Heart right ventricle (tissue), 16 donors: ENCODE results near the gene TMEM87B. TPM values are rescaled to one million over a fixed set of nuclear protein-coding genes. Genes with fewer than 3 reads are reported as not detected.

ENCODE experiments used
- ATAC-seq, 8 donors: fragments of 200-7000 bp; cut with Tn5 transposase; one replicate each; pipeline ENCODE4 v1.9.1; 2020; ENCODE audit warnings: mild to moderate bottlenecking in 8 of 8, moderate library complexity in 8 of 8, moderate number of reproducible peaks in 1 of 8
- DNase-seq, 2 donors: peaks; one replicate each; pipeline ENCODE4 v3.0.0-alpha.2; 2020
- H3K27ac ChIP-seq, 10 donors: fragments of 200-600 bp; sonication (generic) in 2 of 10; one replicate each; pipeline versions ENCODE4 v1.5.0 to v1.8.0; 2020 to 2022; ENCODE audit warnings: mild to moderate bottlenecking in 3 of 10
- H3K27me3 ChIP-seq, 7 donors: fragments of 200-600 bp; one replicate each; pipeline ENCODE4 v1.8.0; 2021 to 2022; ENCODE audit warnings: mild to moderate bottlenecking in 2 of 7
- H3K36me3 ChIP-seq, 9 donors: fragments of 200-600 bp; sonication (generic) in 1 of 9; one replicate each; pipeline versions ENCODE4 v1.5.0 to v1.8.0; 2020 to 2022; ENCODE audit warnings: mild to moderate bottlenecking in 2 of 9
- H3K4me1 ChIP-seq, 9 donors: fragments of 200-600 bp; sonication (generic) in 1 of 9; one replicate each; pipeline versions ENCODE4 v1.5.0 to v1.8.0; 2020 to 2022; ENCODE audit warnings: mild to moderate bottlenecking in 4 of 9
- H3K4me3 ChIP-seq, 10 donors: fragments of 200-600 bp; sonication (generic) in 2 of 10; one replicate each; pipeline versions ENCODE4 v1.5.0 to v1.8.0; 2020 to 2022; ENCODE audit warnings: mild to moderate bottlenecking in 7 of 10, moderate library complexity in 2 of 10
- H3K9me3 ChIP-seq, 11 donors: fragments of 200-600 bp in 10 of 11; sonication (generic) in 2 of 11; one replicate each; pipeline versions ENCODE4 v1.5.0 to v1.8.0; 2013 to 2022; ENCODE audit warnings: mild to moderate bottlenecking in 2 of 11, control low read depth in 1 of 11, moderate library complexity in 1 of 11
- CTCF ChIP-seq, 9 donors: fragments of 200-600 bp; sonication (generic) in 2 of 9; IDR thresholded peaks; one replicate each; pipeline versions ENCODE4 v1.5.0 to v1.8.0; 2021 to 2022; ENCODE audit warnings: antibody characterized with exemption in 9 of 9, mild to moderate bottlenecking in 5 of 9, moderate library complexity in 1 of 9
- WGBS, 2 donors: extraction: QIAGEN DNeasy Blood & Tissue Kit; methylation state at CpG; one replicate each; pipeline ENCODE4 v1.1.7; 2013; ENCODE audit warnings: inconsistent platforms in 1 of 2; 5-methylcytosine and 5-hydroxymethylcytosine counted together
- intact Hi-C, 10 donors: fragments of 100-400 bp; cut with DNase I; formaldehyde crosslinking; loops; one replicate each; pipeline versions ENCODE4 v1.11.1 to v1.14.2; 2022
- polyA plus RNA-seq, 2 donors: library from polyadenylated mRNA; stranded (reverse); fragments of 200-250 nt; gene quantifications; one replicate each; pipeline ENCODE4 v1.2.3, GENCODE V29; 2013
- total RNA-seq, 10 donors: library from RNA; stranded (reverse); fragmentation: NEBNext Ultra II Directional in 3 of 10; extraction: Animal tissue kit (Norgen Biotek cat#: 25700) in 3 of 10; gene quantifications; one replicate each; pipeline versions ENCODE4 v1.2.1 to v1.2.4, GENCODE V29; 2021 to 2023
- donor health status: Arrhythmogenic right ventricular cardiomyopathy.
- donor health status: ischemic (EF 13 %, LVEDD 7.1; RV severe dilation, severe dysfunction).
- donor health status: healthy with polysubstance abuse.
- donor health status: DM: no; HTN: yes; CAD: no.
- donor health status: DM: no; HTN: no; CAD: no.
- donor health status: ischemic (EF 25% LVEDD 6.9; RV normal size, moderate dysfunction).
- donor health status: ischemic (EF 25% LVEDD 5.7; RV mildly dilated, moderate dysfunction).
- donor health status: healthy.
- donor health status: DM: yes; HTN: yes; CAD: no.
- donor health status: Ischemic cardiomyopathy.
- donor health status: ischemic (EF 35%, LVEDD 5.7; RV mildly dilated, moderate dysfunction).
- donor health status: nonischemic (EF 11% LVEDD 7.7; RV severe dilation, severe dysfunction).
- donor health status: DM: yes; HTN: yes; CAD: no.
- donor health status: PGD.
- donor health status: ischemic (EF 29% LVEDD 5.4; RV normal size, mild dysfunction).
- donor health status: nonischemic (EF 23%, LVEDD 6.1; RV moderate dilation, normal function).

TMEM87B gene
- total and polyA plus RNA-seq, 12 donors, result 4.4 to 11.1 (median 5.7) TPM

GRCh38 chr2:112085375-112085730, 30.3 kb downstream of the TMEM87B start:
- DNase-seq (no peak), ATAC-seq (no peak)
- no peak for TF ChIP-seq CTCF (IDR thresholded peaks at IDR 0.05)
- peaks cover 0 to 4% (median 0%) of the 10 kb centered on the region in 9 donors for H3K4me1 ChIP-seq
- no peaks in the 10 kb centered on the region for H3K9me3 ChIP-seq
- H3K27ac ChIP-seq, result peak overlapping the region in 3 of 10 donors; percentile 8 to 34 (median 30)
- H3K4me3 ChIP-seq, result no peak overlapping the region
- H3K27me3 ChIP-seq, result no peaks in the 10 kb centered on the region
- peaks cover 0 to 100% (median 47%) of the 10 kb centered on the region in 9 donors for H3K36me3 ChIP-seq
- intact Hi-C loops, result no loop called here

- no peaks in the 10 kb centered on the region for H3K27me3 ChIP-seq
- no peak overlapping the region for H3K4me3 ChIP-seq
- no peak for DNase-seq
- peaks cover 0 to 100% (median 51%) of the 10 kb centered on the region in 9 donors for H3K36me3 ChIP-seq
- H3K9me3 ChIP-seq, result no peaks in the 10 kb centered on the region
- WGBS, 2 donors, result 80 to 89% methylated on average over 9 of the region's 9 CpGs
- ATAC-seq, result peak in 2 of 8 donors; percentile 49 to 58
- H3K27ac ChIP-seq, result peak overlapping the region in 2 of 10 donors; percentile 16 to 34
- intact Hi-C loops, result no loop called here
- H3K4me1 ChIP-seq, result peaks cover 0 to 4% (median 0%) of the 10 kb centered on the region in 9 donors
- TF ChIP-seq CTCF (IDR thresholded peaks at IDR 0.05), result no peak
Measured at GRCh38 chr2:112085916-112086669, 31.0 kb downstream of the TMEM87B start.

GRCh38 chr2:112087346-112088020, 32.4 kb downstream of the TMEM87B start:
- H3K27me3 ChIP-seq, result no peaks in the 10 kb centered on the region
- TF ChIP-seq CTCF (IDR thresholded peaks at IDR 0.05), result no peak
- peaks cover 0 to 100% (median 49%) of the 10 kb centered on the region in 9 donors for H3K36me3 ChIP-seq
- H3K27ac ChIP-seq, result no peak overlapping the region
- no peaks in the 10 kb centered on the region for H3K9me3 ChIP-seq
- WGBS, 2 donors, result 91 to 94% methylated on average over 9 of the region's 9 CpGs
- H3K4me3 ChIP-seq, result no peak overlapping the region
- intact Hi-C loops, result no loop called here
- peaks cover 0 to 9% (median 0%) of the 10 kb centered on the region in 9 donors for H3K4me1 ChIP-seq
- ATAC-seq (no peak), DNase-seq (no peak)

GRCh38 chr2:112089375-112089774, 34.3 kb downstream of the TMEM87B start:
- ATAC-seq (no peak), DNase-seq (no peak)
- no peak overlapping the region for H3K4me3 ChIP-seq
- H3K27ac ChIP-seq, result no peak overlapping the region
- 76 to 83% methylated on average over 5 of the region's 5 CpGs for WGBS, 2 donors
- TF ChIP-seq CTCF (IDR thresholded peaks at IDR 0.05), result no peak
- intact Hi-C loops, result no loop called here
- no peaks in the 10 kb centered on the region for H3K9me3 ChIP-seq
- peaks cover 0 to 14% (median 0%) of the 10 kb centered on the region in 9 donors for H3K4me1 ChIP-seq
- no peaks in the 10 kb centered on the region for H3K27me3 ChIP-seq
- H3K36me3 ChIP-seq, result peaks cover 0 to 99% (median 37%) of the 10 kb centered on the region in 9 donors
